HEK293 (cell line): ENCODE results near the gene MRPS10.

Experiments
- CTCF ChIA-PET: fragments of 350-600 bp; formaldehyde crosslinking; extraction: SDS; loops from one replicate; lab custom pipeline; 2021; ENCODE audit warnings: antibody characterized with exemption; lab: Yijun Ruan, JAX
- POLR2A ChIA-PET: fragments of 300-600 bp; formaldehyde crosslinking; extraction: SDS; loops from one replicate; lab custom pipeline; 2020; ENCODE audit warnings: antibody characterized with exemption, inconsistent platforms; lab: Yijun Ruan, JAX
- H3K27ac ChIP-seq: fragments of 200-500 bp; sonication (Bioruptor generic); 2 replicates; pipeline ENCODE4 v1.5.1; 2014; ENCODE audit warnings: low read depth, low read length, control low read depth, inconsistent platforms; ENCODE audit errors: extremely low read depth
- H3K36me3 ChIP-seq, 2 experiments: fragments of 200-500 bp in 1 of 2; sonication (Bioruptor generic) in 1 of 2; 1 replicate in 1 of 2; 2 replicates in 1 of 2; pipeline ENCODE4 v1.5.1; 2014 to 2017; ENCODE audit warnings: inconsistent platforms in 2 of 2, low read length in 2 of 2; ENCODE audit not compliant: control insufficient read depth in 2 of 2, insufficient read depth in 1 of 2
- H3K4me1 ChIP-seq: fragments of 200-500 bp; sonication (Bioruptor generic); 2 replicates; pipeline ENCODE4 v1.5.1; 2014; ENCODE audit warnings: mild to moderate bottlenecking, low read length, inconsistent platforms; ENCODE audit not compliant: control insufficient read depth, insufficient read depth
- H3K4me3 ChIP-seq: 2 replicates; pipeline ENCODE4 v1.5.1; 2011; ENCODE audit warnings: low read depth, mild to moderate bottlenecking, control low read depth, low read length, moderate library complexity
- H3K9me3 ChIP-seq: fragments of 200-500 bp; sonication (Bioruptor generic); 2 replicates; pipeline ENCODE4 v1.5.1; 2014; ENCODE audit warnings: low read depth, low read length, inconsistent platforms; ENCODE audit not compliant: control insufficient read depth, insufficient read depth
- BCL11A ChIP-seq: fragments of 450-650 bp; formaldehyde crosslinking; IDR thresholded peaks from 2 replicates; pipeline ENCODE4 v1.5.1; 2016; ENCODE audit warnings: low read depth, missing biosample characterization, missing genetic modification characterization
- HOXC10 ChIP-seq: sonication (generic); formaldehyde crosslinking; IDR thresholded peaks from 2 replicates; pipeline ENCODE4 v1.8.1; 2023; ENCODE audit warnings: mild to moderate bottlenecking, missing genetic modification reagents
- SP3 ChIP-seq: fragments of 450-650 bp; formaldehyde crosslinking; IDR thresholded peaks from 2 replicates; pipeline ENCODE4 v1.5.1; 2016; ENCODE audit warnings: missing biosample characterization, missing genetic modification characterization
- ZIC2 ChIP-seq: fragments of 450-650 bp; formaldehyde crosslinking; IDR thresholded peaks from 2 replicates; pipeline ENCODE4 v1.5.1; 2016; ENCODE audit warnings: missing biosample characterization, missing genetic modification characterization
- ZNF114 ChIP-seq: fragments of 450-650 bp; formaldehyde crosslinking; IDR thresholded peaks from 2 replicates; pipeline ENCODE4 v1.5.0; 2017; ENCODE audit warnings: missing biosample characterization, missing genetic modification characterization
- ZNF133 ChIP-seq: fragments of 450-650 bp; formaldehyde crosslinking; IDR thresholded peaks from 2 replicates; pipeline ENCODE4 v1.5.1; 2016; ENCODE audit warnings: missing biosample characterization, missing genetic modification characterization
- ZNF140 ChIP-seq: fragments of 450-650 bp; formaldehyde crosslinking; IDR thresholded peaks from 2 replicates; pipeline ENCODE4 v1.5.1; 2016; ENCODE audit warnings: missing biosample characterization, missing genetic modification characterization
- ZNF169 ChIP-seq: fragments of 450-650 bp; formaldehyde crosslinking; IDR thresholded peaks from 2 replicates; pipeline ENCODE4 v1.5.1; 2016; ENCODE audit warnings: missing biosample characterization, missing genetic modification characterization
- ZNF19 ChIP-seq: fragments of 450-650 bp; formaldehyde crosslinking; IDR thresholded peaks from 2 replicates; pipeline ENCODE4; 2016; ENCODE audit warnings: missing biosample characterization, missing genetic modification characterization, low read depth
- ZNF302 ChIP-seq: fragments of 450-650 bp; formaldehyde crosslinking; IDR thresholded peaks from 2 replicates; pipeline ENCODE4 v1.5.1; 2016; ENCODE audit warnings: missing biosample characterization, missing genetic modification characterization, low read depth
- ZNF416 ChIP-seq: fragments of 450-650 bp; formaldehyde crosslinking; IDR thresholded peaks from 2 replicates; pipeline ENCODE4 v1.5.1; 2016; ENCODE audit warnings: missing biosample characterization, missing genetic modification characterization
- ZNF423 ChIP-seq: fragments of 450-650 bp; formaldehyde crosslinking; IDR thresholded peaks from 2 replicates; pipeline ENCODE4 v1.5.1; 2016; ENCODE audit warnings: missing biosample characterization, missing genetic modification characterization
- ZNF433 ChIP-seq: fragments of 450-650 bp; formaldehyde crosslinking; IDR thresholded peaks from 2 replicates; pipeline ENCODE4 v1.5.1; 2016; ENCODE audit warnings: missing biosample characterization, missing genetic modification characterization, low read depth
- ZNF518A ChIP-seq: fragments of 450-650 bp; formaldehyde crosslinking; conservative IDR thresholded peaks from 2 replicates; pipeline ENCODE4 v1.5.1; 2016; ENCODE audit warnings: low read depth, missing biosample characterization, missing genetic modification characterization
- ZNF654 ChIP-seq: fragments of 450-650 bp; formaldehyde crosslinking; IDR thresholded peaks from 2 replicates; pipeline ENCODE4 v1.5.1; 2016; ENCODE audit warnings: low read depth, missing biosample characterization, missing genetic modification characterization
- ZNF660 ChIP-seq: fragments of 450-650 bp; IDR thresholded peaks from 2 replicates; pipeline ENCODE4 v1.5.1; 2018; ENCODE audit warnings: missing biosample characterization, mild to moderate bottlenecking, missing genetic modification characterization
- ZNF677 ChIP-seq: fragments of 450-650 bp; IDR thresholded peaks from 2 replicates; pipeline ENCODE4 v1.5.0; 2018; ENCODE audit warnings: missing biosample characterization, mild to moderate bottlenecking, missing genetic modification characterization, moderate library complexity
- ZNF704 ChIP-seq: fragments of 450-650 bp; formaldehyde crosslinking; IDR thresholded peaks from 2 replicates; pipeline ENCODE4 v1.5.1; 2016; ENCODE audit warnings: missing biosample characterization, missing genetic modification characterization
- ZNF747 ChIP-seq: fragments of 450-650 bp; formaldehyde crosslinking; IDR thresholded peaks from 2 replicates; pipeline ENCODE4 v1.5.1; 2016; ENCODE audit warnings: missing biosample characterization, missing genetic modification characterization
- ZNF776 ChIP-seq: fragments of 450-650 bp; formaldehyde crosslinking; IDR thresholded peaks from 2 replicates; pipeline ENCODE4 v1.5.0; 2017; ENCODE audit warnings: missing biosample characterization, missing genetic modification characterization, borderline replicate concordance
- TF ChIP-seq, protein P1 (sequence below): fragments of 450-650 bp; formaldehyde crosslinking; IDR thresholded peaks from 2 replicates; pipeline ENCODE4 v1.5.1; 2016; ENCODE audit warnings: missing biosample characterization, missing genetic modification characterization
- TF ChIP-seq, protein P2 (sequence below): fragments of 450-650 bp; formaldehyde crosslinking; IDR thresholded peaks from 2 replicates; pipeline ENCODE4 v1.5.1; 2017; ENCODE audit warnings: missing biosample characterization, missing genetic modification characterization
- TF ChIP-seq, protein P3 (sequence below): fragments of 450-650 bp; formaldehyde crosslinking; IDR thresholded peaks from 2 replicates; pipeline ENCODE4 v1.5.1; 2016; ENCODE audit warnings: missing biosample characterization, missing genetic modification characterization

MRPS10 gene

GRCh38 chr6:42176981-42177380, 40.7 kb downstream of the MRPS10 start (continued):
- no peak for TF ChIP-seq ZNF133 (tag by site-specific recombination)
- no peak for TF ChIP-seq ZNF19 (tag by site-specific recombination)
- no peak for TF ChIP-seq SP3

DNA sequence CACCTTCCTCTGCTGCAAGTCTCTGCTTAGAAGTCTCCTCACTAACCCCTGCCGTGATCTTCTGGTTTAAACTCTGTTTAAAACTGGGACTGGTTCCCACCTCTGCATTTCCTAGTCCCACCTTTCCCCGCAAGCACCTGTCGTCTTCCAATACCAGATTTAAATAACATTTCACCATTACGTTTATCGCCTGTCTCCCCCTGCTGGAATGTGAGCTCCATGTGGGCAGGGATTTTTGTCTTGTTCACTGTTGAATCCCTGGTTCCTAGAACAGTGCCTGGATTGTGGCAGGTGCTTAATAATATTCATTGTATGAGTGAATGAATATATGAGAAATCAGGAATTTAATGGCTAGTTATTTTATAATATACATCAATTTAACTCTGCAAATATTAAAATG, 41.8 kb downstream of the MRPS10 start:
- Histone ChIP-seq H3K4me3 (no peak overlapping the region), H3K36me3 (no peaks in the 10 kb centered on the region)
- TF ChIP-seq ZNF660 (tag by site-specific recombination): no peak
- TF ChIP-seq ZNF654 (tag by site-specific recombination): 0 out of 2 replicates have a peak, but pooled peaks have one; percentile 6
- TF ChIP-seq, protein P1, sequence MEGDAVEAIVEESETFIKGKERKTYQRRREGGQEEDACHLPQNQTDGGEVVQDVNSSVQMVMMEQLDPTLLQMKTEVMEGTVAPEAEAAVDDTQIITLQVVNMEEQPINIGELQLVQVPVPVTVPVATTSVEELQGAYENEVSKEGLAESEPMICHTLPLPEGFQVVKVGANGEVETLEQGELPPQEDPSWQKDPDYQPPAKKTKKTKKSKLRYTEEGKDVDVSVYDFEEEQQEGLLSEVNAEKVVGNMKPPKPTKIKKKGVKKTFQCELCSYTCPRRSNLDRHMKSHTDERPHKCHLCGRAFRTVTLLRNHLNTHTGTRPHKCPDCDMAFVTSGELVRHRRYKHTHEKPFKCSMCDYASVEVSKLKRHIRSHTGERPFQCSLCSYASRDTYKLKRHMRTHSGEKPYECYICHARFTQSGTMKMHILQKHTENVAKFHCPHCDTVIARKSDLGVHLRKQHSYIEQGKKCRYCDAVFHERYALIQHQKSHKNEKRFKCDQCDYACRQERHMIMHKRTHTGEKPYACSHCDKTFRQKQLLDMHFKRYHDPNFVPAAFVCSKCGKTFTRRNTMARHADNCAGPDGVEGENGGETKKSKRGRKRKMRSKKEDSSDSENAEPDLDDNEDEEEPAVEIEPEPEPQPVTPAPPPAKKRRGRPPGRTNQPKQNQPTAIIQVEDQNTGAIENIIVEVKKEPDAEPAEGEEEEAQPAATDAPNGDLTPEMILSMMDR: peak; percentile 29; the same call in 1 of the 2 replicates
- no peak for TF ChIP-seq ZNF416 (tag by site-specific recombination)
- TF ChIP-seq, all 188 proteins: peak for 2
- Histone ChIP-seq H3K9me3 (no peaks in the 10 kb centered on the region), H3K27ac (no peak overlapping the region), H3K4me1 (no peaks in the 10 kb centered on the region)
- CTCF ChIA-PET: interaction anchor here (0.7 to 2.0 kb wide), 5 partner anchors 9 to 805 kb away, joined by 3 to 8 read pairs (median 4); no protein-coding TSS in a partner anchor
- POLR2A ChIA-PET: interaction anchor here (0.7 kb wide), 1 partner anchor 12 kb away, joined by 5 read pairs; no protein-coding TSS in a partner anchor

GRCh38 chr6:42173101-42173500, 44.6 kb downstream of the MRPS10 start, which contains the start of gene GUCA1A:
TSS of gene GUCA1A (plus strand) at chr6:42173364. CDS start at chr6:42173614, 250 bp downstream.
- Histone ChIP-seq H3K4me3 (no peak within 1 kb of the TSS), H3K36me3 (no peaks in the 10 kb centered on the region), H3K27ac (no peak within 1 kb of the TSS), H3K9me3 (no peaks in the 10 kb centered on the region), H3K4me1 (no peaks in the 10 kb centered on the region)
- ChIA-PET CTCF (interaction anchor here (0.7 to 0.9 kb wide), 2 partner anchors 41 to 1213 kb away, joined by 3 read pairs; no protein-coding TSS in a partner anchor), POLR2A (no interaction called here)
- TF ChIP-seq ZNF423 (tag by site-specific recombination) (no peak), ZNF169 (tag by site-specific recombination) (no peak), ZNF747 (tag by site-specific recombination) (no peak), ZNF114 (tag by site-specific recombination) (no peak), ZIC2 (no peak), ZNF704 (tag by site-specific recombination) (no peak), ZNF518A (no peak), ZNF776 (tag by site-specific recombination) (no peak), HOXC10 (CRISPR knock-in tag) (no peak), BCL11A (tag by site-specific recombination) (no peak), ZNF433 (no peak), ZNF302 (tag by site-specific recombination) (no peak), ZNF677 (no peak), ZNF140 (tag by site-specific recombination) (no peak)
- TF ChIP-seq, protein P2, sequence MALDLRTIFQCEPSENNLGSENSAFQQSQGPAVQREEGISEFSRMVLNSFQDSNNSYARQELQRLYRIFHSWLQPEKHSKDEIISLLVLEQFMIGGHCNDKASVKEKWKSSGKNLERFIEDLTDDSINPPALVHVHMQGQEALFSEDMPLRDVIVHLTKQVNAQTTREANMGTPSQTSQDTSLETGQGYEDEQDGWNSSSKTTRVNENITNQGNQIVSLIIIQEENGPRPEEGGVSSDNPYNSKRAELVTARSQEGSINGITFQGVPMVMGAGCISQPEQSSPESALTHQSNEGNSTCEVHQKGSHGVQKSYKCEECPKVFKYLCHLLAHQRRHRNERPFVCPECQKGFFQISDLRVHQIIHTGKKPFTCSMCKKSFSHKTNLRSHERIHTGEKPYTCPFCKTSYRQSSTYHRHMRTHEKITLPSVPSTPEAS (tag by site-specific recombination): no peak
- TF ChIP-seq, protein P3, sequence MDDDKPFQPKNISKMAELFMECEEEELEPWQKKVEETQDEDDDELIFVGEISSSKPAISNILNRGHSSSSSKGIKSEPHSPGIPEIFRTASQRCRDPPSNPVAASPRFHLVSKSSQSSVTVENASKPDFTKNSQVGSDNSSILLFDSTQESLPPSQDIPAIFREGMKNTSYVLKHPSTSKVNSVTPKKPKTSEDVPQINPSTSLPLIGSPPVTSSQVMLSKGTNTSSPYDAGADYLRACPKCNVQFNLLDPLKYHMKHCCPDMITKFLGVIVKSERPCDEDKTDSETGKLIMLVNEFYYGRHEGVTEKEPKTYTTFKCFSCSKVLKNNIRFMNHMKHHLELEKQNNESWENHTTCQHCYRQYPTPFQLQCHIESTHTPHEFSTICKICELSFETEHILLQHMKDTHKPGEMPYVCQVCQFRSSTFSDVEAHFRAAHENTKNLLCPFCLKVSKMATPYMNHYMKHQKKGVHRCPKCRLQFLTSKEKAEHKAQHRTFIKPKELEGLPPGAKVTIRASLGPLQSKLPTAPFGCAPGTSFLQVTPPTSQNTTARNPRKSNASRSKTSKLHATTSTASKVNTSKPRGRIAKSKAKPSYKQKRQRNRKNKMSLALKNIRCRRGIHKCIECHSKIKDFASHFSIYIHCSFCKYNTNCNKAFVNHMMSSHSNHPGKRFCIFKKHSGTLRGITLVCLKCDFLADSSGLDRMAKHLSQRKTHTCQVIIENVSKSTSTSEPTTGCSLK (tag by site-specific recombination): no peak
